ENCODE data around the gene RANBP9. TPM values are rescaled to one million over a fixed set of nuclear protein-coding genes. Genes with fewer than 3 reads are reported as not detected.

Gene RANBP9
- total RNA-seq, 6 experiments from 2014 or later, result 14.1 to 17.9 (median 15.9) TPM

- intact Hi-C loops (cut with DNase I), result no loop called here
- no peaks in the 10 kb centered on the region for H3K36me3 ChIP-seq
- H3K9me3 ChIP-seq, result no peaks in the 10 kb centered on the region
- peak overlapping the region in 1 of 3 donors; percentile 2 for H3K4me3 ChIP-seq
- 36% methylated on average over 3 of the region's 3 CpGs for WGBS (ENCODE audit: insufficient coverage, low coverage, low lambda C conversion rate, missing lambda C conversion rate)
- ATAC-seq (peak; percentile 86 to 93 (median 90)), DNase-seq (peak in 2 of 3 donors; percentile 62 to 63)
- TF ChIP-seq POLR2A (IDR thresholded peaks at IDR 0.05) (no peak), CTCF (IDR thresholded peaks at IDR 0.05) (no peak)
- peaks cover 0 to 14% (median 3%) of the 10 kb centered on the region in 4 donors for H3K4me1 ChIP-seq
- no peaks in the 10 kb centered on the region for H3K27me3 ChIP-seq
- H3K27ac ChIP-seq, result peak overlapping the region in 2 of 3 donors; percentile 39 to 76
Observed at GRCh38 chr6:13677878-13678254, 33.8 kb downstream of the RANBP9 start.

- no peak for TF ChIP-seq POLR2A (IDR thresholded peaks at IDR 0.05)
- TF ChIP-seq CTCF (IDR thresholded peaks at IDR 0.05), result no peak
- DNase-seq (no peak), ATAC-seq (no peak)
- no peak overlapping the region for H3K27ac ChIP-seq
- no peaks in the 10 kb centered on the region for H3K9me3 ChIP-seq
- intact Hi-C loops (cut with DNase I), result no loop called here
- H3K4me3 ChIP-seq, result no peak overlapping the region
- H3K27me3 ChIP-seq, result no peaks in the 10 kb centered on the region
- 92% methylated on average over 3 of the region's 3 CpGs for WGBS (ENCODE audit: insufficient coverage, low coverage, low lambda C conversion rate, missing lambda C conversion rate)
- H3K4me1 ChIP-seq, result peaks cover 0 to 22% (median 3%) of the 10 kb centered on the region in 4 donors
- H3K36me3 ChIP-seq, result no peaks in the 10 kb centered on the region
Observed at GRCh38 chr6:13676551-13677156, 35.0 kb downstream of the RANBP9 start.

GRCh38 chr6:13674533-13675190 lies 37.0 kb downstream of the RANBP9 start:
- Histone ChIP-seq H3K27ac (no peak overlapping the region), H3K27me3 (no peaks in the 10 kb centered on the region), H3K9me3 (no peaks in the 10 kb centered on the region), H3K4me1 (peaks cover 0 to 22% (median 3%) of the 10 kb centered on the region in 4 donors), H3K4me3 (no peak overlapping the region), H3K36me3 (no peaks in the 10 kb centered on the region)
- DNase-seq (no peak), ATAC-seq (no peak)
- 45% methylated on average over 1 of the region's 2 CpGs for WGBS (ENCODE audit: insufficient coverage, low coverage, low lambda C conversion rate, missing lambda C conversion rate)
- TF ChIP-seq POLR2A (IDR thresholded peaks at IDR 0.05) (no peak), CTCF (IDR thresholded peaks at IDR 0.05) (no peak)
- intact Hi-C loops (cut with DNase I), result no loop called here

- intact Hi-C loops (cut with DNase I), result no loop called here
- no peak for TF ChIP-seq POLR2A (IDR thresholded peaks at IDR 0.05)
- no peak for TF ChIP-seq CTCF (IDR thresholded peaks at IDR 0.05)
- Histone ChIP-seq H3K4me3 (no peak overlapping the region), H3K27me3 (no peaks in the 10 kb centered on the region), H3K27ac (no peak overlapping the region), H3K36me3 (no peaks in the 10 kb centered on the region), H3K9me3 (no peaks in the 10 kb centered on the region), H3K4me1 (peaks cover 0 to 18% (median 3%) of the 10 kb centered on the region in 4 donors)
- 93% methylated on average over 2 of the region's 3 CpGs for WGBS (ENCODE audit: insufficient coverage, low coverage, low lambda C conversion rate, missing lambda C conversion rate)
- ATAC-seq, result no peak
- DNase-seq, result no peak
Observed at GRCh38 chr6:13673825-13674444, 37.7 kb downstream of the RANBP9 start.

All from right lobe of liver (tissue), 6 donors.